ENCODE measurements around the gene IGLL1.

DNA sequence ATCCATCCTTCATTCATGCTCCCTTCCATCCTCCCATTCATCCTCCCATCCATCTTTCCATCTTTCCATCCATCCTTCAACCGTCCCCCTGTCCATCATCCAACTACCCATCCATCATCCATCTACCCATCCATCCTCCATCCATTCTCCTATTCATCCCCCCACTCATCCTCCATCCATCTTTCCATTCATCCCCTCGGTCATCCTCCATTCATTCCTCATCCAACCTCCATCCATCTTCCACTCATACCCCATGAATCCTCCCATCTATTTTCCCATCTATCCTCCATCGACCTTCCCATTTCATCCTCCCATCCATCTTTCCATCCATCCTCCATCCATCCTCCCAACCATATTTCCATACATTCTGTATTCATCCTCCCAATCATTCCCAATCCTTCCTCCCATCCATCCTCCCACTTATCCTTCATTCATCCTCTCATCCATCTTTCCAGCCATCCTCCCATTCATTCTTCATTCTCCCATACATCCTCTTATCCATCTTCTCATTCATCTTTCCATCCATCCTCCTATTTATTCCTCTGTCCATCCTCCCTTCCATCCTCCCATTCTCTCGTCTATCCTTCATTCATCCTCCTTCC, 29.9 kb downstream of the IGLL1 start:
- TF ChIP-seq, protein P1, sequence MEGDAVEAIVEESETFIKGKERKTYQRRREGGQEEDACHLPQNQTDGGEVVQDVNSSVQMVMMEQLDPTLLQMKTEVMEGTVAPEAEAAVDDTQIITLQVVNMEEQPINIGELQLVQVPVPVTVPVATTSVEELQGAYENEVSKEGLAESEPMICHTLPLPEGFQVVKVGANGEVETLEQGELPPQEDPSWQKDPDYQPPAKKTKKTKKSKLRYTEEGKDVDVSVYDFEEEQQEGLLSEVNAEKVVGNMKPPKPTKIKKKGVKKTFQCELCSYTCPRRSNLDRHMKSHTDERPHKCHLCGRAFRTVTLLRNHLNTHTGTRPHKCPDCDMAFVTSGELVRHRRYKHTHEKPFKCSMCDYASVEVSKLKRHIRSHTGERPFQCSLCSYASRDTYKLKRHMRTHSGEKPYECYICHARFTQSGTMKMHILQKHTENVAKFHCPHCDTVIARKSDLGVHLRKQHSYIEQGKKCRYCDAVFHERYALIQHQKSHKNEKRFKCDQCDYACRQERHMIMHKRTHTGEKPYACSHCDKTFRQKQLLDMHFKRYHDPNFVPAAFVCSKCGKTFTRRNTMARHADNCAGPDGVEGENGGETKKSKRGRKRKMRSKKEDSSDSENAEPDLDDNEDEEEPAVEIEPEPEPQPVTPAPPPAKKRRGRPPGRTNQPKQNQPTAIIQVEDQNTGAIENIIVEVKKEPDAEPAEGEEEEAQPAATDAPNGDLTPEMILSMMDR (IDR thresholded peaks at IDR 0.05): no peak
- no peak for TF ChIP-seq POLR2A (IDR thresholded peaks at IDR 0.05)
